C4-2B (cell line): ENCODE measurements around the gene BTBD2.
A peak's percentile ranks its signal among the peaks of the same experiment; 100 is the strongest.

Source experiments
- H3K27ac ChIP-seq: fragments of 450-650 bp; 2 replicates; pipeline ENCODE4 v1.5.1; 2017
- ZFX ChIP-seq: fragments of 450-650 bp; IDR thresholded peaks from 2 replicates; pipeline ENCODE4 v1.6.1; 2017
- TF ChIP-seq, protein P1 (sequence below): fragments of 450-650 bp; conservative IDR thresholded peaks from 2 replicates; pipeline ENCODE4 v1.5.1; 2017; ENCODE audit warnings: mild to moderate bottlenecking

The BTBD2 gene

DNA sequence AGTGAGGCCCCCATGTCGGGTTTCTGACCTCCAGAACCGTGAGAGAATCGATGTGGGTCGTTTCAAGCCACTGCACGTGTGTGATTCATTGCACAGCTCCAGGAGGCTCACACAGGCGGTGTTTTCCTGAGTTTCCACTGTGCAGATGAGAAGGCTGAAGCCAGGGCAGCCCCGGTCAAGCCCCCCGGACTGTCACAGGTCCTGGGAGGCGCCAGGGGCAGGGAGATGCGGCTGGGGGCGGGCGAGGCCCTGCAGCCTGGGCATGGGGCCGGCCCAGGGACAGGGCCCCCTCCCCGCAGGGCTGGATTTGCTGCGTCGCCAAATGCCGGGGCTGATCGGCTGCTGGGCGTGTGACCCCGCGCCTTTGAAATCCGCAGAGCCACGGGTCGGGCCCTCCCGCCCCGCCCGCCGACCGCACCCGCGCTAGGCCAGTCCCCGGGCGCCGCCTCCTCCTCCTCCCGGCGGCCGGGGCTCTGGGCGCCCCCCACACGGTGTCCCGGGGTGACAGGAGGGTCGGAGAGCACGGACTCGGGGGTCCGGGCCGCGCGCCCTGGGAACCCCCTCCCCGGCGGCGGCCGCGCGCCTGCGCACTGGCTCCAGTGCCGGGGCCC lies 45.5 kb upstream of the BTBD2 start:
- TF ChIP-seq, protein P1, sequence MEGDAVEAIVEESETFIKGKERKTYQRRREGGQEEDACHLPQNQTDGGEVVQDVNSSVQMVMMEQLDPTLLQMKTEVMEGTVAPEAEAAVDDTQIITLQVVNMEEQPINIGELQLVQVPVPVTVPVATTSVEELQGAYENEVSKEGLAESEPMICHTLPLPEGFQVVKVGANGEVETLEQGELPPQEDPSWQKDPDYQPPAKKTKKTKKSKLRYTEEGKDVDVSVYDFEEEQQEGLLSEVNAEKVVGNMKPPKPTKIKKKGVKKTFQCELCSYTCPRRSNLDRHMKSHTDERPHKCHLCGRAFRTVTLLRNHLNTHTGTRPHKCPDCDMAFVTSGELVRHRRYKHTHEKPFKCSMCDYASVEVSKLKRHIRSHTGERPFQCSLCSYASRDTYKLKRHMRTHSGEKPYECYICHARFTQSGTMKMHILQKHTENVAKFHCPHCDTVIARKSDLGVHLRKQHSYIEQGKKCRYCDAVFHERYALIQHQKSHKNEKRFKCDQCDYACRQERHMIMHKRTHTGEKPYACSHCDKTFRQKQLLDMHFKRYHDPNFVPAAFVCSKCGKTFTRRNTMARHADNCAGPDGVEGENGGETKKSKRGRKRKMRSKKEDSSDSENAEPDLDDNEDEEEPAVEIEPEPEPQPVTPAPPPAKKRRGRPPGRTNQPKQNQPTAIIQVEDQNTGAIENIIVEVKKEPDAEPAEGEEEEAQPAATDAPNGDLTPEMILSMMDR = no peak
- TF ChIP-seq ZFX = peak; percentile 12; the same call in 1 of the 2 replicates
- H3K27ac ChIP-seq = peak overlapping the region; percentile 95

DNA sequence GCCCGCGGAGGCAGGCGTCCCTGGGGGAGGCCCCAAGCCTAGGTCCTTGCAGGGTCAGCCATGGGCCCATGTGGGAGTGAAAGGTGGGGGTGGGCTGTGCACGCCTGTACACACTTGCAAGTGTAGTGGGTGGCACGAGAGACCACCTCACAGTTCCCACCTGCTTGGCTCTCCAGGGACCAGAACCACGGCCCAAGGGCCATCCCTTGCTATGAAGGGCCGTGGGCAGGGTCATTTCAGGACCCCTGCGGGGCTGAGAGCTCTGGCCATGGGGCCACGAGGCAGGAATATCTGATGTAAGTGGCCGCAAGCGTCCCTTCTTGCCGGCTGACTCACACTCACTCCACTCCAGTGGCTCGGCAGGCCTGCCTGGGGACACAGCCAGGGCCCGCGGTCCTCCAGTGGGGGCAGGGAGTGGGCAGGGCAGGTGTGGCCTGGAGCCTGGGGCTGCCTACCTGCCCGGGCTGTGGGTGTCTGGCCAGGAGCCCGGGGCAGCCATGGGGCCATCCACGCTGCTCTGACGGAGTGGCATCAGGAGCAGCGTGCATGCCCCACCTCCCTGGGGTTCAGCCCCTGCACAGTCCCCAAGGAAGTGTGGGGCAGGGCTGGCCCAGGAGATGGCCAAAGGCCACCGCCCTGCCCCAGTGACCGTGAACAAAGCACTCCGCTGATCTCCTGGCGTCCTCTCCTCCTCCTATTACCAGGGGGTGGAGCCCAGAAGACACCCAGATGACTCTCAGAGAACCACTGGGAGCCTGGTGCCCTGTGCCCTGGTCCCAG lies 44.1 kb upstream of the BTBD2 start:
- TF ChIP-seq, protein P1 = no peak
- peak; percentile 39; the same call in 1 of the 2 replicates for TF ChIP-seq ZFX
- peak overlapping the region; percentile 95 for H3K27ac ChIP-seq

DNA sequence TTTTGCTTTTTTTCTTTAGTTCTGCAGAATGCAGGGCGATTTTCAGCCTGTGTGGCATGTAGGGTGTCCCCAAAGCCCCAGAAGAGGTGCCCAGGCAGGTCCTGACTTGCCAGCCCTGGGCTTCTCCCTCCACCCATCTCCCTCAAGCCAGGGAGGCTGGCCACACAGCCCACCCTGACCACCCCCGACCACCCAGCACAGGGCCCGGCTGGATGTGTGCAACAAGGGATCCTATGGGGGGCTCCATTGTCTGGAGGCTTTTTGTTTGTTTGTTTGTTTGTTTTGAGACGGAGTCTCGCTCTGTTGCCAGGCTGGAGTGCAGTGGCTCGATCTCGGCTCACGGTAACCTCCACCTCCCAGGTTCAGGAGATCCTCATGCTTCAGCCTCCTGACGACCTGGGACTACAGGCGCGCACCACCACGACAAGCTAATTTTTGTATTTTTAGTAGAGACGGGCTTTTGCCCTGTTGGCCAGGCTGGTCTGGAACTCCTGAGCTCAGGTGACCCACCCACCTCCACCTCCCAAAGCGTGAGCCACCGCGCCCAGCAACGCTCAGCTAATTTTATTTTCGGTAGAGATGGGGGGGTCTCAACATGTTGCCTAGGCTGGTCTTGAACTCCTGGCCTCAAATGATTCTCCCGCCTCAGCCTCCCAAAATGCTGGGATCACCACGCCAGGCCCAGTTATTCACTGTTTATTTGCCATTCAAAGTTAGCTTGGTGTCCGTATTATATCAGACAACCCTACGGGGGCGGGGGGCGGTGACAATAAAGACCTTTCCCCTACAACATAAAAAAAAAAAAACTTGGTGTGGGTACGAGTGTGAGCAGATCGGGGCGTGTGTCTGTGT lies 43.3 kb upstream of the BTBD2 start:
- H3K27ac ChIP-seq = peak overlapping the region; percentile 95
- no peak for TF ChIP-seq ZFX
- TF ChIP-seq, protein P1 = no peak

DNA sequence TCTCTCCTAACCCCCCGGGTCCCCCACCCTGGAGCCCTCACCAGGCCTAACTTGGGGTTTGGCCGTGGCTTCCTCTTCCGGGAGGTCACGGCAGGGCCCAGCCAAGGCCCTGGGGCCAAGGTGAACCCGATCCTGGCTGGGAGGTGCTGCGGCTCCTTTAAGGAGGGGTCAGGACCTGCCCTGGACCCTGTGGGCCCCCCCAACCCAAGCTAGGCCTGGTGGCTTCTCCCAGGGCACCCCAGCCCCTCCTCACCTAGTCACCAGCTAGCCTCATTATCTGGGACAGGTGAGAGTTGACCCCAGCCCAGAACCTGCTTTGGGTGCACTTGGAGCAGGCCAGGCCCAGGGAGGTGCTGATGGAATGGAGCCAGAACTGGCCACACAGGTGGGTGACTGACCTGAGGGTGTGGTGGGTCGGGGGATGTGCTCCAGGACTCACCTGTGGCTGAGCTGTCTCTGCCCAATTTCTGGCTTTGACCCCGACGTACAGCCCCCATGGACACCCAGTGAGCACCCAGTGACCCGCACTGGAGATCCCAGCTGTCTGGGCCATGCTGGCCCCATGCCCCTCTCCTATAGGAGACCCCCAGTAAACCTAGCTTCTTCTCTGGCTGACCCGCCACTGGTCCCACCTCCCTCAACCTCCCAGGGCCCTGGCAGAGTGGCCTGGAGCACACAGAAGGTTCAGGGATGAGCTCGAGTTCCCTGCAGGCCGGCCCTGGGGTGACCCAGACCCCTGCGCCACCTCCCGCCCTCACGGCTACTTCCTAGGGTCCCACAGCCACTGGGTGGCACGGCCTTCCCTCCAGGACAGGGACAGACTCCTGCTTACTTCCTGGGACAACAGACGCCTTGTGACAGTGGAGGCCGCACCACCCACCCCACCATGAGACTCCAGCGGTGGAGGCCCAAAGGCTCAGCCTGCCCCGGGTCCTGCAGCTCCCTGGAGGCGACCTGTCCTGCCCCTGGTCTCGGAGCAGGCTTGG lies 42.3 kb upstream of the BTBD2 start:
- TF ChIP-seq, protein P1 = no peak
- no peak for TF ChIP-seq ZFX
- peak overlapping the region; percentile 95 for H3K27ac ChIP-seq

DNA sequence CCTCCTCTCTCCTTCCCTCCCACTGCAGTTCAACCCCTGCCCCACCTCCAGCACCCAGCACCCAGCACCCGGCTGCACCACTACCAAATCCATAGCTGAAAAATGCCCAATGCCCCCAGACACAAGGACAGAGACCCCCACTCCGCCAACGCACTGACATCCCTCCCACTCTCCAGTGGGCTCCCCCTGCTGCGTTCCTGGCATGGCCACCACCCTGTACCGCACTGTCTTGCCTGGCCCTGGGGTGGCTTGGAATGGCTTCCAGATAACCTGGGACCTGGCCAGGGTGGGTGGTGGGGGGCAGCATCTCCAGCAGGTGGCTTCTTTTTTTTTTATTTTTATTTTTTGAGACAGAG lies 41.3 kb upstream of the BTBD2 start:
- no peak overlapping the region; the same call in 1 of the 2 replicates for H3K27ac ChIP-seq
- TF ChIP-seq, protein P1 = no peak
- no peak for TF ChIP-seq ZFX

DNA sequence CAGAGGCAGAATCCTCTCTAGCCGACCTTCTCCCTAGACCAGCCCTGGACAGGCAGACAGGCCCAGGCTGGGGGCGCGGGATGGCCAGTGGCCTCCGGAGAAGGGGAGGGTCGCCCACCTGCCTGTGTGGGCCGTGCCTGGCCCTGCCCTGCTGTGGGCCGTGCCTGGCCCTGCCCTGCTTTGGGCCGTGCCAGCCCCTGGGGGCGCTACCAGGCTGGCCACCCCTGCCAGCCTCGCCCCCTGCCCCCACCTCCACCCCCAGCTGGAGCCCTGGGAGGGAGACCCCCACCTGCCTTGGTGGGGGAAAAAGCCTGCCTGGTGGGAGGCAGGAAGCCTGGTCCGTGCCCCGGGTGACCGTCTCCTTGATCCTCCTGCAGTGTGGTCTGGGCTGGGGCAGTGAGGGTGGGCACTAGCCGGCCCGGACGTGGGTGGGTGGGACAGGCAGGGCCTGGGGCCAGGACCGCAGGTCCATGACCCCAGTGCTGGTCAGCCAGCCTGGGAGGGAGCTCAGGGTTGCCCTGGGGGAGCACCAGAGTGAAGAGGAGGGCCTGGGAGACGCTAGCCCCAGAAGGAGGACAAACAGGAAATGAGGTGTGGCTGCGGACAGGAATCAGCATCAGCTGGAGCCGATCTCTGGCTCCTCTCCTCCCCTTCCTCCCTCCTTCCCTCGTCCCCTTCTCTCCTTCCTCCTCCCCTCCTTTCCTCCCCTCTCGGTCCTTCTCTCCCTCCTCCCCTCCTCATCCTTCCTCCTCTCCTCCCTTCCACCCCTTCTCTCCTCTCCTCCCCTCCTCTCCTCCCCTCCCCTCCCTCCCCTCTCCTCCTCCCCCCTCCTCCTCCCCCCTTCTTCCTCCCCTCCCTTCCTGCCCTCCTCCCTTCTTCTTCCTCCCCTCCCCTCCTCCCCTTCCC lies 40.7 kb upstream of the BTBD2 start:
- H3K27ac ChIP-seq = 0 out of 2 replicates have a peak overlapping the region, but pooled peaks have one; percentile 3
- TF ChIP-seq ZFX = no peak
- TF ChIP-seq, protein P1 = no peak
